Measurements from ENCODE around the gene SAP30BP. TPM values are rescaled to one million over a fixed set of nuclear protein-coding genes. Genes with fewer than 3 reads are reported as not detected.

Gene SAP30BP
- total RNA-seq (148 and 174 TPM in 2 replicates), polyA plus RNA-seq (143 and 189 TPM in 2 replicates), polyA minus RNA-seq (68.6 and 99.2 TPM in 2 replicates)
- 116 TPM for total RNA-seq (2013)

GRCh38 chr17:75666959-75667790 is at the start of gene SAP30BP, which contains the start of gene RECQL5:
TSS of gene SAP30BP (plus strand) at chr17:75667338. CDS start at chr17:75667373, 35 bp downstream.
TSS of gene RECQL5 (minus strand) at chr17:75667154. CDS start at chr17:75666557, 597 bp downstream.
- Histone ChIP-seq H2AFZ (ENCODE audit: insufficient read depth, low read depth, low read length, poor library complexity, severe bottlenecking) (peak within 1 kb of the TSS; percentile 93), H3K4me1 (ENCODE audit: control insufficient read depth in 2 of 2, insufficient read depth in 2 of 2, low read length in 2 of 2) (peaks cover 40 to 46% of the 10 kb centered on the region in 2 donors), H3K9ac (ENCODE audit: low read length) (peak within 1 kb of the TSS; percentile 97), H4K20me1 (ENCODE audit: control insufficient read depth, insufficient read depth, low read length, poor library complexity, severe bottlenecking) (peaks cover 18% of the 10 kb centered on the region), H3K27me3 (replicated peaks in 1 of 4; ENCODE audit: control extremely low read depth in 1 of 4, control insufficient read depth in 3 of 4, insufficient read depth in 4 of 4, low read length in 3 of 4) (no peaks in the 10 kb centered on the region), H3K4me2 (replicated peaks; ENCODE audit: low read depth, low read length, poor library complexity, severe bottlenecking) (peak within 1 kb of the TSS; percentile 96), H3K36me3 (replicated peaks in 1 of 2; ENCODE audit: control extremely low read depth in 1 of 2, control insufficient read depth in 1 of 2, extremely low read depth in 1 of 2, insufficient read depth in 2 of 2, low read length in 1 of 2) (peaks cover 12 to 39% of the 10 kb centered on the region in 2 experiments), H3K27ac (ENCODE audit: low read length in 2 of 2) (peak within 1 kb of the TSS; percentile 84 to 89), H3K79me2 (ENCODE audit: control insufficient read depth, insufficient read depth, low read length) (peaks cover 63% of the 10 kb centered on the region), H3K9me3 (ENCODE audit: control extremely low read depth in 1 of 3, control insufficient read depth in 2 of 3, insufficient read depth in 1 of 3, low read length in 2 of 3) (peaks cover 0 to 5% (median 2%) of the 10 kb centered on the region in 3 donors), H3K4me3 (ENCODE audit: control extremely low read depth in 1 of 5, extremely low read depth in 1 of 5, insufficient read depth in 1 of 5, low read depth in 2 of 5, low read length in 4 of 5) (peak within 1 kb of the TSS; percentile 84 to 99 (median 98))
- WGBS (ENCODE audit: insufficient coverage): under 1% methylated on average over 50 of the region's 55 CpGs
- ATAC-seq (ENCODE audit: low read depth) (peak; percentile 85), DNase-seq (peak; percentile 99)
- intact Hi-C loops (cut with micrococcal nuclease): loop anchor here (2.0 to 10.0 kb wide), 3 partner anchors 188 to 688 kb away; partner anchors contain the start of gene WBP2
- Mint-ChIP-seq H3K27me3 (no peaks in the 10 kb centered on the region), H3K27ac (peak within 1 kb of the TSS; percentile 78), H3K4me3 (peak within 1 kb of the TSS; percentile 50), H3K4me1 (peaks cover 34% of the 10 kb centered on the region), H3K9me3 (ENCODE audit: insufficient read depth) (no peaks in the 10 kb centered on the region)
- ChIA-PET POLR2A (interaction anchor here (0.6 to 1.2 kb wide), 5 partner anchors 9 to 396 kb away, joined by 3 to 9 read pairs (median 3); partner anchors contain the start of genes MIF4GD and SMIM5), CTCF (interaction anchor here (1.3 to 2.8 kb wide), 10 partner anchors 8 to 371 kb away, joined by 3 to 13 read pairs (median 4); partner anchors contain the start of genes SMIM5 and UNK)
- TF ChIP-seq, protein P1, sequence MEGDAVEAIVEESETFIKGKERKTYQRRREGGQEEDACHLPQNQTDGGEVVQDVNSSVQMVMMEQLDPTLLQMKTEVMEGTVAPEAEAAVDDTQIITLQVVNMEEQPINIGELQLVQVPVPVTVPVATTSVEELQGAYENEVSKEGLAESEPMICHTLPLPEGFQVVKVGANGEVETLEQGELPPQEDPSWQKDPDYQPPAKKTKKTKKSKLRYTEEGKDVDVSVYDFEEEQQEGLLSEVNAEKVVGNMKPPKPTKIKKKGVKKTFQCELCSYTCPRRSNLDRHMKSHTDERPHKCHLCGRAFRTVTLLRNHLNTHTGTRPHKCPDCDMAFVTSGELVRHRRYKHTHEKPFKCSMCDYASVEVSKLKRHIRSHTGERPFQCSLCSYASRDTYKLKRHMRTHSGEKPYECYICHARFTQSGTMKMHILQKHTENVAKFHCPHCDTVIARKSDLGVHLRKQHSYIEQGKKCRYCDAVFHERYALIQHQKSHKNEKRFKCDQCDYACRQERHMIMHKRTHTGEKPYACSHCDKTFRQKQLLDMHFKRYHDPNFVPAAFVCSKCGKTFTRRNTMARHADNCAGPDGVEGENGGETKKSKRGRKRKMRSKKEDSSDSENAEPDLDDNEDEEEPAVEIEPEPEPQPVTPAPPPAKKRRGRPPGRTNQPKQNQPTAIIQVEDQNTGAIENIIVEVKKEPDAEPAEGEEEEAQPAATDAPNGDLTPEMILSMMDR (IDR thresholded peaks at IDR 0.05): no peak
- TF ChIP-seq EZH2 (IDR thresholded peaks at IDR 0.05; ENCODE audit: borderline replicate concordance, insufficient read depth, low read depth, low read length, poor library complexity, severe bottlenecking): no peak
